HCT116 (cell line): ENCODE data around the gene CAPZB. TPM values are rescaled to one million over a fixed set of nuclear protein-coding genes. Genes with fewer than 3 reads are reported as not detected.

Source experiments
- ATAC-seq: fragments of 200-7000 bp; cut with Tn5 transposase; 2 replicates; pipeline ENCODE4 v1.9.1; 2020; ENCODE audit warnings: mild to moderate bottlenecking, moderate library complexity
- BruUV-seq: library from RNA; stranded (reverse); fragments of 400-500 nt; replicated peaks from 2 replicates; lab custom pipeline; 2021; lab: Mats Ljungman, UMichigan
- CTCF ChIA-PET: fragments of 300-600 bp; sonication (Branson Sonifier 250); formaldehyde crosslinking; loops from one replicate; lab custom pipeline; 2021; ENCODE audit warnings: antibody characterized with exemption; lab: Charles Lee
- POLR2A ChIA-PET: fragments of 300-600, 350-600 bp; sonication (Branson Sonifier 250); formaldehyde crosslinking; loops from one replicate; lab custom pipeline; 2021; ENCODE audit warnings: antibody characterized with exemption; lab: Charles Lee
- RAD21 ChIA-PET, 2 experiments: fragments of 300-600 bp; sonication (Branson Sonifier 250); formaldehyde crosslinking; loops; one replicate each; lab custom pipeline; 2023; ENCODE audit warnings: low total read pairs in 2 of 2; ENCODE audit not compliant: uncharacterized antibody in 2 of 2, unreplicated experiment in 2 of 2, low non-redundant PET in 1 of 2; lab: Charles Lee
- DNase-seq: peaks from one replicate; pipeline ENCODE4 v3.0.0-alpha.2; 2010; ENCODE audit warnings: low read depth, low spot score
- H2AFZ ChIP-seq: fragments of 200-600 bp; shearing (Covaris generic), sonication (generic); 2 replicates; pipeline ENCODE4 v1.6.1; 2017; ENCODE audit warnings: low read depth, mixed run types, mixed read lengths, antibody characterized with exemption, low read length; ENCODE audit not compliant: poor library complexity, severe bottlenecking
- H3K27ac ChIP-seq: 2 replicates; pipeline ENCODE4 v1.5.1; 2012; ENCODE audit warnings: low read depth, low read length
- H3K27me3 ChIP-seq: fragments of 200-600 bp; sonication (generic); 2 replicates; pipeline ENCODE4 v1.6.1; 2016; ENCODE audit warnings: mixed run types, low read length, mixed read lengths; ENCODE audit not compliant: insufficient read depth
- H3K36me3 ChIP-seq, 2 experiments: fragments of 200-500 bp in 1 of 2; fragments of 200-600 bp in 1 of 2; sonication (Bioruptor generic) in 1 of 2; sonication (generic) in 1 of 2; 2 replicates each; pipeline versions ENCODE4 v1.5.1 to v1.6.1; 2014 to 2016; ENCODE audit warnings: low read length in 2 of 2, inconsistent platforms in 1 of 2, mixed read lengths in 1 of 2, mixed run types in 1 of 2; ENCODE audit not compliant: insufficient read depth in 2 of 2, control insufficient read depth in 1 of 2
- H3K4me1 ChIP-seq, 2 experiments: fragments of 200-600 bp in 1 of 2; sonication (generic) in 1 of 2; 2 replicates each; pipeline versions ENCODE4 v1.5.1 to v1.6.1; 2012 to 2017; ENCODE audit warnings: low read length in 2 of 2, inconsistent platforms in 1 of 2, mild to moderate bottlenecking in 1 of 2, mixed read lengths in 1 of 2, mixed run types in 1 of 2, moderate library complexity in 1 of 2; ENCODE audit not compliant: insufficient read depth in 2 of 2, control insufficient read depth in 1 of 2
- H3K4me2 ChIP-seq: fragments of 200-600 bp; sonication (generic); 2 replicates; pipeline ENCODE4 v1.6.1; 2017; ENCODE audit warnings: mixed run types, low read length, mixed read lengths
- H3K4me3 ChIP-seq, 2 experiments: fragments of 200-600 bp in 1 of 2; sonication (generic) in 1 of 2; replicated peaks in 1 of 2; 2 replicates each; pipeline ENCODE4 v1.5.1; 2011 to 2016; ENCODE audit warnings: low read length in 2 of 2, control low read depth in 1 of 2, low read depth in 1 of 2, mild to moderate bottlenecking in 1 of 2, mixed read lengths in 1 of 2, mixed run types in 1 of 2
- H3K79me2 ChIP-seq: fragments of 200-600 bp; sonication (generic); 2 replicates; pipeline ENCODE4 v1.6.1; 2017; ENCODE audit warnings: mild to moderate bottlenecking, mixed run types, low read length, moderate library complexity, mixed read lengths; ENCODE audit not compliant: insufficient read depth
- H3K9ac ChIP-seq: fragments of 200-600 bp; sonication (generic); 2 replicates; pipeline ENCODE4 v1.6.1; 2016; ENCODE audit warnings: low read length, mixed read lengths
- H3K9me2 ChIP-seq: fragments of 200-600 bp; sonication (generic), shearing (Covaris generic); 2 replicates; pipeline ENCODE4 v1.6.1; 2017; ENCODE audit warnings: mixed run types, mild to moderate bottlenecking, moderate library complexity; ENCODE audit not compliant: insufficient read depth
- H3K9me3 ChIP-seq, 2 experiments: fragments of 200-500 bp in 1 of 2; fragments of 200-600 bp in 1 of 2; sonication (Bioruptor generic) in 1 of 2; sonication (generic) in 1 of 2; 2 replicates each; pipeline ENCODE4 v1.6.1; 2014 to 2017; ENCODE audit warnings: low read length in 2 of 2, mixed read lengths in 2 of 2, inconsistent platforms in 1 of 2, low read depth in 1 of 2, mild to moderate bottlenecking in 1 of 2, mixed run types in 1 of 2, moderate library complexity in 1 of 2; ENCODE audit not compliant: control insufficient read depth in 1 of 2, insufficient read depth in 1 of 2
- H4K20me1 ChIP-seq: fragments of 200-600 bp; sonication (generic), shearing (Covaris generic); 2 replicates; pipeline ENCODE4 v1.6.1; 2017; ENCODE audit warnings: mixed run types, mild to moderate bottlenecking, moderate library complexity; ENCODE audit not compliant: insufficient read depth
- CEBPB ChIP-seq: IDR thresholded peaks from 2 replicates; pipeline ENCODE4 v1.6.1; 2012; ENCODE audit warnings: low read depth
- EGR1 ChIP-seq: IDR thresholded peaks from 2 replicates; pipeline ENCODE4 v1.6.1; 2012; ENCODE audit warnings: low read depth
- ELF1 ChIP-seq: IDR thresholded peaks from 2 replicates; pipeline ENCODE4 v1.6.1; 2012; ENCODE audit warnings: low read depth, borderline replicate concordance
- EZH2 ChIP-seq: fragments of 200-600 bp; sonication (generic); IDR thresholded peaks from 2 replicates; pipeline ENCODE4 v1.6.1; 2017; ENCODE audit warnings: antibody characterized with exemption, mixed run types
- EZH2phosphoT487 ChIP-seq: fragments of 200-600 bp; IDR thresholded peaks from 2 replicates; pipeline ENCODE4 v1.6.1; 2018; ENCODE audit warnings: antibody characterized with exemption, borderline replicate concordance
- FOSL1 ChIP-seq: IDR thresholded peaks from 2 replicates; pipeline ENCODE4 v1.6.1; 2012; ENCODE audit warnings: low read depth
- JUND ChIP-seq: IDR thresholded peaks from 2 replicates; pipeline ENCODE4 v1.6.1; 2012
- MAX ChIP-seq: IDR thresholded peaks from 2 replicates; pipeline ENCODE4 v1.6.1; 2012
- POLR2A ChIP-seq: IDR thresholded peaks from 2 replicates; pipeline ENCODE4 v1.7.0; 2011; ENCODE audit warnings: borderline replicate concordance; ENCODE audit not compliant: insufficient read depth, insufficient read length; ENCODE audit errors: extremely low read depth
- POLR2AphosphoS5 ChIP-seq: IDR thresholded peaks from 2 replicates; pipeline ENCODE4 v1.6.1; 2011; ENCODE audit warnings: mild to moderate bottlenecking, low read depth, low read length, moderate library complexity
- REST ChIP-seq: IDR thresholded peaks from 2 replicates; pipeline ENCODE4 v1.6.1; 2012; ENCODE audit warnings: low read depth
- SIN3A ChIP-seq: IDR thresholded peaks from 2 replicates; pipeline ENCODE4 v1.6.1; 2012; ENCODE audit warnings: low read depth
- SRF ChIP-seq: IDR thresholded peaks from 2 replicates; pipeline ENCODE4 v1.6.1; 2012; ENCODE audit warnings: low read depth
- TCF7L2 ChIP-seq: IDR thresholded peaks from 2 replicates; pipeline ENCODE4 v1.7.0; 2011; ENCODE audit warnings: borderline replicate concordance, inconsistent platforms; ENCODE audit not compliant: insufficient read depth, insufficient read length; ENCODE audit errors: extremely low read depth
- YY1 ChIP-seq: IDR thresholded peaks from 2 replicates; pipeline ENCODE4 v1.6.1; 2011; ENCODE audit warnings: low read length, low read depth, moderate library complexity, mild to moderate bottlenecking; ENCODE audit not compliant: insufficient replicate concordance; ENCODE audit errors: extremely low read depth
- ZFX ChIP-seq: fragments of 450-650 bp; IDR thresholded peaks from 2 replicates; pipeline ENCODE4 v1.6.1; 2017
- intact Hi-C: fragments of 100-400 bp; cut with micrococcal nuclease; formaldehyde crosslinking; loops from 2 replicates; pipeline ENCODE4 v1.10.0; 2022
- total RNA-seq: library from RNA; stranded (reverse); gene quantifications from one replicate; pipeline ENCODE4 v1.2.1, GENCODE V29; 2021; ENCODE audit not compliant: unreplicated experiment

CAPZB gene
- total RNA-seq, 1 experiment from 2014 or later = 203 TPM

GRCh38 chr1:19528438-19528837 lies 43.1 kb upstream of the CAPZB start:
- H3K9me2 ChIP-seq = no peaks in the 10 kb centered on the region
- H3K9ac ChIP-seq = no peak overlapping the region
- H2AFZ ChIP-seq = no peak overlapping the region
- H3K9me3 ChIP-seq = no peaks in the 10 kb centered on the region
- no peak for TF ChIP-seq CEBPB
- TF ChIP-seq POLR2A = no peak
- TF ChIP-seq EZH2 = no peak
- no peak for TF ChIP-seq EZH2phosphoT487
- no peak for TF ChIP-seq SRF
- TF ChIP-seq SIN3A = no peak
- TF ChIP-seq TCF7L2 = no peak
- no peak for TF ChIP-seq REST
- no peak for TF ChIP-seq ELF1
- TF ChIP-seq MAX = no peak
- no peak for TF ChIP-seq FOSL1
- no peak for TF ChIP-seq ZFX
- no peak for TF ChIP-seq EGR1
- TF ChIP-seq POLR2AphosphoS5 = no peak
- TF ChIP-seq YY1 = no peak
- TF ChIP-seq JUND = no peak
- POLR2A ChIA-PET = no interaction called here
- H3K27ac ChIP-seq = no peak overlapping the region
- H3K79me2 ChIP-seq = no peaks in the 10 kb centered on the region
- H3K4me3 ChIP-seq = no peak overlapping the region
- intact Hi-C loops = no loop called here
- no peak overlapping the region for H3K4me2 ChIP-seq
- no peaks in the 10 kb centered on the region for H3K4me1 ChIP-seq
- no peaks in the 10 kb centered on the region for H3K36me3 ChIP-seq
- ATAC-seq (no peak), DNase-seq (no peak)
- no TSS peak for BruUV-seq
- RAD21 ChIA-PET = no interaction called here
- no peaks in the 10 kb centered on the region for H4K20me1 ChIP-seq
- CTCF ChIA-PET = no interaction called here
- no peaks in the 10 kb centered on the region for H3K27me3 ChIP-seq
